Measurements from ENCODE around the gene SP6.

SP6 gene

GRCh38 chr17:47838636-47839035, 12.3 kb downstream of the SP6 start:
- no peak for DNase-seq

- peak in 1 of 56 donors; percentile 3 for DNase-seq
Observed at GRCh38 chr17:47837401-47838039, 13.4 kb downstream of the SP6 start.

- no peak for DNase-seq
Observed at GRCh38 chr17:47836601-47837000, 14.4 kb downstream of the SP6 start.

- DNase-seq = no peak
Observed at GRCh38 chr17:47834756-47835155, 16.2 kb downstream of the SP6 start.

GRCh38 chr17:47831934-47832327, 19.0 kb downstream of the SP6 start:
- peak in 7 of 56 donors; percentile 18 to 68 (median 36) for DNase-seq

GRCh38 chr17:47831003-47831933, 19.7 kb downstream of the SP6 start, which contains the start of the genes LRRC46 and MRPL10:
Gene LRRC46 (plus strand): TSS chr17:47831670. CDS start chr17:47831990, 320 bp downstream.
Gene MRPL10 (minus strand): TSS chr17:47831541. CDS start chr17:47831511, 30 bp downstream.
- DNase-seq = peak; percentile 44 to 94 (median 86)

- DNase-seq = no peak
Observed at GRCh38 chr17:47830396-47831002, 20.5 kb downstream of the SP6 start.

GRCh38 chr17:47829870-47830269, 21.1 kb downstream of the SP6 start:
- no peak for DNase-seq

GRCh38 chr17:47823519-47823918, 27.4 kb downstream of the SP6 start:
- DNase-seq = no peak

- no peak for DNase-seq
Observed at GRCh38 chr17:47822785-47823184, 28.2 kb downstream of the SP6 start.

GRCh38 chr17:47821424-47822391, 29.3 kb downstream of the SP6 start, which contains the start of gene OSBPL7:
Gene OSBPL7 (minus strand): TSS chr17:47821794. CDS start chr17:47820278, 1,516 bp downstream.
- peak in 54 of 56 donors; percentile 8 to 94 (median 68) for DNase-seq

- no peak for DNase-seq
Observed at GRCh38 chr17:47821031-47821423, 29.9 kb downstream of the SP6 start.

GRCh38 chr17:47820033-47820789, 30.8 kb downstream of the SP6 start:
- DNase-seq = no peak

GRCh38 chr17:47819475-47819874, 31.5 kb downstream of the SP6 start:
- DNase-seq = no peak

- no peak for DNase-seq
Observed at GRCh38 chr17:47818002-47818695, 32.8 kb downstream of the SP6 start.

GRCh38 chr17:47816947-47817346, 34.0 kb downstream of the SP6 start:
- no peak for DNase-seq

GRCh38 chr17:47816111-47816735, 34.7 kb downstream of the SP6 start:
- DNase-seq = no peak

- DNase-seq = no peak
Observed at GRCh38 chr17:47815106-47815918, 35.7 kb downstream of the SP6 start.

All from amygdala (tissue), 56 donors.